Measurements from ENCODE around the gene PLEKHA6. TPM values are rescaled to one million over a fixed set of nuclear protein-coding genes. Genes with fewer than 3 reads are reported as not detected.

Gene PLEKHA6
- total and polyA plus RNA-seq, 2 of the 8 experiments (the other 6 are each of a cell fraction or from before 2014, with no cell fraction given): 4.8 to 20.2 TPM

GRCh38 chr1:204348722-204349121, 11.0 kb downstream of the PLEKHA6 start:
- Histone ChIP-seq H2BK15ac (ENCODE audit: low read length) (no peak overlapping the region), H4K20me1 (replicated peaks in 1 of 2; ENCODE audit: control insufficient read depth in 1 of 2, insufficient read depth in 2 of 2, low read length in 2 of 2) (no peaks in the 10 kb centered on the region), H3K27ac (ENCODE audit: low read depth, low read length) (no peak overlapping the region), H3K27me3 (replicated peaks in 1 of 4; ENCODE audit: control insufficient read depth in 3 of 4, extremely low read depth in 1 of 4, insufficient read depth in 3 of 4, low read length in 3 of 4) (no peaks in the 10 kb centered on the region), H3K79me2 (ENCODE audit: control insufficient read depth in 1 of 2, insufficient read depth in 2 of 2, low read length in 2 of 2) (no peaks in the 10 kb centered on the region), H4K5ac (ENCODE audit: insufficient read length, low read depth, low read length) (no peak overlapping the region), H3K9me3 (ENCODE audit: insufficient read depth in 2 of 2, low read depth in 1 of 2, low read length in 1 of 2) (no peaks in the 10 kb centered on the region), H3K4me2 (ENCODE audit: insufficient read depth in 1 of 2, low read depth in 2 of 2, low read length in 2 of 2) (no peak overlapping the region), H2BK12ac (ENCODE audit: low read depth, low read length) (no peak overlapping the region), H4K8ac (ENCODE audit: extremely low read depth, insufficient read depth, low read length) (0 out of 2 replicates have a peak overlapping the region, but pooled peaks have one; percentile 45), H3K4me3 (ENCODE audit: extremely low read depth in 1 of 4, insufficient read depth in 2 of 4, low read depth in 3 of 4, low read length in 4 of 4) (no peak overlapping the region), H3K23me2 (ENCODE audit: low read depth, low read length) (no peaks in the 10 kb centered on the region), H3K14ac (ENCODE audit: insufficient read length) (no peak overlapping the region), H2BK5ac (ENCODE audit: low read depth, low read length) (no peak overlapping the region), H2BK120ac (replicated peaks; ENCODE audit: low read depth, low read length) (no peak overlapping the region), H4K91ac (replicated peaks; ENCODE audit: insufficient read length, low read length) (no peak overlapping the region), H2AK5ac (ENCODE audit: low read depth, low read length) (0 out of 2 replicates have a peak overlapping the region, but pooled peaks have one; percentile 39), H2AFZ (ENCODE audit: low read length) (no peak overlapping the region; the same call in 1 of the 2 replicates), H3K36me3 (ENCODE audit: control insufficient read depth in 2 of 4, insufficient read depth in 4 of 4, low read length in 3 of 4) (no peaks in the 10 kb centered on the region), H3K79me1 (ENCODE audit: low read depth, low read length) (no peaks in the 10 kb centered on the region), H3K9ac (replicated peaks in 1 of 4; ENCODE audit: extremely low read depth in 1 of 4, low read depth in 3 of 4, low read length in 3 of 4) (no peak overlapping the region), H3K56ac (replicated peaks; ENCODE audit: insufficient read length, low read depth, low read length) (no peak overlapping the region), H3K23ac (ENCODE audit: insufficient read length) (no peak overlapping the region), H3K18ac (ENCODE audit: extremely low read depth, low read length) (no peak overlapping the region), H2BK20ac (ENCODE audit: low read length) (no peak overlapping the region), H3K4ac (replicated peaks; ENCODE audit: insufficient read length, low read depth, low read length) (no peak overlapping the region), H3K4me1 (replicated peaks in 1 of 4; ENCODE audit: control insufficient read depth in 3 of 4, insufficient read depth in 4 of 4, low read length in 3 of 4) (peaks cover 6 to 21% (median 16%) of the 10 kb centered on the region in 4 experiments)
- ChIA-PET CTCF (ENCODE audit: partially characterized antibody) (interaction anchor here (1.2 to 7.7 kb wide), 4 partner anchors 14 to 134 kb away, joined by 3 to 75 read pairs (median 10); partner anchors contain the start of gene GOLT1A), POLR2A (ENCODE audit: partially characterized antibody) (interaction anchor here (0.6 to 1.1 kb wide), 2 partner anchors 25 to 65 kb away, joined by 3 to 5 read pairs; no protein-coding TSS in a partner anchor)
- no peak for DNase-seq (ENCODE audit: low read depth in 1 of 2, low spot score in 2 of 2)
- 60% methylated on average over 5 of the region's 6 CpGs; no CpG with 5 or more reads in 1 of the 2 experiments for WGBS, 2 experiments (ENCODE audit: extremely low coverage in 1 of 2, insufficient coverage in 1 of 2, insufficient read length in 1 of 2, insufficient replicate concordance in 2 of 2, low coverage in 1 of 2, low lambda C conversion rate in 2 of 2, missing lambda C conversion rate in 1 of 2)
- FAIRE-seq: no peak
- TF ChIP-seq TEAD4 (IDR thresholded peaks at IDR 0.05; ENCODE audit: low read depth, low read length) (no peak), KDM4A (IDR thresholded peaks at IDR 0.05; ENCODE audit: low read depth, low read length, severe bottlenecking) (no peak), CTBP2 (IDR thresholded peaks at IDR 0.05; ENCODE audit: borderline replicate concordance, insufficient read depth, insufficient read length, low read length) (no peak), PHF8 (conservative IDR thresholded peaks at IDR 0.05; ENCODE audit: low read depth, low read length) (no peak), YY1 (IDR thresholded peaks at IDR 0.05; ENCODE audit: low read depth, low read length) (no peak), CHD2 (IDR thresholded peaks at IDR 0.05; ENCODE audit: low read length) (no peak), ASH2L (IDR thresholded peaks at IDR 0.05; ENCODE audit: low read length) (no peak), RNF2 (IDR thresholded peaks at IDR 0.05; ENCODE audit: borderline replicate concordance, low read depth, low read length, missing control alignments, poor library complexity, severe bottlenecking) (no peak), RXRA (IDR thresholded peaks at IDR 0.05; ENCODE audit: insufficient read depth, low read depth, low read length) (no peak), GTF2F1 (IDR thresholded peaks at IDR 0.05; ENCODE audit: borderline replicate concordance, low read depth, low read length) (no peak), SP1 (IDR thresholded peaks at IDR 0.05; ENCODE audit: low read depth, low read length) (no peak), EZH2 (IDR thresholded peaks at IDR 0.05; ENCODE audit: low read depth, low read length, severe bottlenecking) (no peak)
- TF ChIP-seq, protein P1, sequence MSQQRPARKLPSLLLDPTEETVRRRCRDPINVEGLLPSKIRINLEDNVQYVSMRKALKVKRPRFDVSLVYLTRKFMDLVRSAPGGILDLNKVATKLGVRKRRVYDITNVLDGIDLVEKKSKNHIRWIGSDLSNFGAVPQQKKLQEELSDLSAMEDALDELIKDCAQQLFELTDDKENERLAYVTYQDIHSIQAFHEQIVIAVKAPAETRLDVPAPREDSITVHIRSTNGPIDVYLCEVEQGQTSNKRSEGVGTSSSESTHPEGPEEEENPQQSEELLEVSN (IDR thresholded peaks at IDR 0.05): no peak
